Trophoblast cell (in vitro differentiated cells and primary cell): Measurements from ENCODE around the gene THBS3.
"Not testable (repeated sequence)": the region's sequence is repeated elsewhere in the genome, so short reads cannot be mapped to it uniquely, and the experiment has no call there.

Experiments
- DNase-seq, 2 donors: peaks; one replicate each; pipeline ENCODE4 v3.0.0-alpha.2; 2016
- H2AFZ ChIP-seq: 2 replicates; pipeline ENCODE4 v1.6.1; 2013; ENCODE audit warnings: low read length, moderate library complexity, mild to moderate bottlenecking; ENCODE audit not compliant: insufficient read depth, poor library complexity
- H2AK5ac ChIP-seq: 2 replicates; pipeline ENCODE4 v1.6.1; 2013; ENCODE audit warnings: mild to moderate bottlenecking, low read length
- H2BK120ac ChIP-seq: 2 replicates; pipeline ENCODE4 v1.6.1; 2013; ENCODE audit warnings: low read length, mild to moderate bottlenecking, moderate library complexity; ENCODE audit not compliant: insufficient read depth, poor library complexity
- H2BK12ac ChIP-seq: 2 replicates; pipeline ENCODE4 v1.6.1; 2013; ENCODE audit warnings: mild to moderate bottlenecking, low read length, moderate library complexity
- H2BK5ac ChIP-seq: 2 replicates; pipeline ENCODE4 v1.6.1; 2013; ENCODE audit warnings: low read length, low read depth, moderate library complexity, mild to moderate bottlenecking; ENCODE audit not compliant: poor library complexity
- H3K14ac ChIP-seq: 2 replicates; pipeline ENCODE4 v1.6.1; 2013; ENCODE audit warnings: mild to moderate bottlenecking, low read length
- H3K18ac ChIP-seq: 2 replicates; pipeline ENCODE4 v1.6.1; 2013; ENCODE audit warnings: mild to moderate bottlenecking, low read length
- H3K23ac ChIP-seq: 2 replicates; pipeline ENCODE4 v1.6.1; 2013; ENCODE audit warnings: low read length
- H3K27ac ChIP-seq: 2 replicates; pipeline ENCODE4 v1.5.1; 2013; ENCODE audit warnings: low read depth, mild to moderate bottlenecking, inconsistent platforms, low read length, moderate library complexity
- H3K27me3 ChIP-seq: 2 replicates; pipeline ENCODE4 v1.6.1; 2013; ENCODE audit warnings: inconsistent platforms, mild to moderate bottlenecking, low read length, moderate library complexity; ENCODE audit not compliant: insufficient read depth
- H3K36me3 ChIP-seq, 2 experiments: 1 replicate in 1 of 2; 2 replicates in 1 of 2; pipeline ENCODE4 v1.6.1; 2013; ENCODE audit warnings: low read length in 2 of 2, mild to moderate bottlenecking in 2 of 2, moderate library complexity in 1 of 2; ENCODE audit not compliant: insufficient read depth in 2 of 2, control insufficient read depth in 1 of 2
- H3K4ac ChIP-seq: 2 replicates; pipeline ENCODE4 v1.6.1; 2013; ENCODE audit warnings: low read depth, mild to moderate bottlenecking, low read length, moderate library complexity
- H3K4me1 ChIP-seq, 2 experiments: 1 replicate in 1 of 2; 2 replicates in 1 of 2; pipeline ENCODE4 v1.6.1; 2013; ENCODE audit warnings: low read length in 2 of 2, mild to moderate bottlenecking in 2 of 2, moderate library complexity in 1 of 2; ENCODE audit not compliant: insufficient read depth in 2 of 2, control insufficient read depth in 1 of 2
- H3K4me2 ChIP-seq: 2 replicates; pipeline ENCODE4 v1.6.1; 2013; ENCODE audit warnings: inconsistent platforms, mild to moderate bottlenecking, low read length, moderate library complexity
- H3K4me3 ChIP-seq: 2 replicates; pipeline ENCODE4 v1.5.1; 2013; ENCODE audit warnings: mild to moderate bottlenecking, low read depth, low read length, inconsistent platforms
- H3K79me1 ChIP-seq: one replicate; pipeline ENCODE4 v1.6.1; 2013; ENCODE audit warnings: low read length
- H3K79me2 ChIP-seq: 2 replicates; pipeline ENCODE4 v1.6.1; 2013; ENCODE audit warnings: low read length, mild to moderate bottlenecking; ENCODE audit not compliant: control insufficient read depth, insufficient read depth, poor library complexity
- H3K9ac ChIP-seq: 2 replicates; pipeline ENCODE4 v1.6.1; 2013; ENCODE audit warnings: mild to moderate bottlenecking, low read length
- H3K9me3 ChIP-seq: 2 replicates; pipeline ENCODE4 v1.6.1; 2013; ENCODE audit warnings: low read depth, mild to moderate bottlenecking, control low read depth, inconsistent platforms, low read length; ENCODE audit not compliant: insufficient read depth
- H4K12ac ChIP-seq: 2 replicates; pipeline ENCODE4 v1.6.1; 2013; ENCODE audit warnings: low read depth, mild to moderate bottlenecking, low read length, moderate library complexity
- H4K8ac ChIP-seq: 2 replicates; pipeline ENCODE4 v1.6.1; 2013; ENCODE audit warnings: low read depth, mild to moderate bottlenecking, low read length, moderate library complexity
- H4K91ac ChIP-seq: one replicate; pipeline ENCODE4 v1.6.1; 2013; ENCODE audit warnings: low read depth, mild to moderate bottlenecking, low read length, moderate library complexity
- WGBS: extraction: QIAGEN DNeasy Blood & Tissue Kit; methylation state at CpG from one replicate; pipeline ENCODE4 v1.1.7; 2013; ENCODE audit warnings: missing lambda C conversion rate; ENCODE audit not compliant: insufficient read length, insufficient coverage; ENCODE audit errors: extremely low coverage; 5-methylcytosine and 5-hydroxymethylcytosine counted together

THBS3 gene

DNA sequence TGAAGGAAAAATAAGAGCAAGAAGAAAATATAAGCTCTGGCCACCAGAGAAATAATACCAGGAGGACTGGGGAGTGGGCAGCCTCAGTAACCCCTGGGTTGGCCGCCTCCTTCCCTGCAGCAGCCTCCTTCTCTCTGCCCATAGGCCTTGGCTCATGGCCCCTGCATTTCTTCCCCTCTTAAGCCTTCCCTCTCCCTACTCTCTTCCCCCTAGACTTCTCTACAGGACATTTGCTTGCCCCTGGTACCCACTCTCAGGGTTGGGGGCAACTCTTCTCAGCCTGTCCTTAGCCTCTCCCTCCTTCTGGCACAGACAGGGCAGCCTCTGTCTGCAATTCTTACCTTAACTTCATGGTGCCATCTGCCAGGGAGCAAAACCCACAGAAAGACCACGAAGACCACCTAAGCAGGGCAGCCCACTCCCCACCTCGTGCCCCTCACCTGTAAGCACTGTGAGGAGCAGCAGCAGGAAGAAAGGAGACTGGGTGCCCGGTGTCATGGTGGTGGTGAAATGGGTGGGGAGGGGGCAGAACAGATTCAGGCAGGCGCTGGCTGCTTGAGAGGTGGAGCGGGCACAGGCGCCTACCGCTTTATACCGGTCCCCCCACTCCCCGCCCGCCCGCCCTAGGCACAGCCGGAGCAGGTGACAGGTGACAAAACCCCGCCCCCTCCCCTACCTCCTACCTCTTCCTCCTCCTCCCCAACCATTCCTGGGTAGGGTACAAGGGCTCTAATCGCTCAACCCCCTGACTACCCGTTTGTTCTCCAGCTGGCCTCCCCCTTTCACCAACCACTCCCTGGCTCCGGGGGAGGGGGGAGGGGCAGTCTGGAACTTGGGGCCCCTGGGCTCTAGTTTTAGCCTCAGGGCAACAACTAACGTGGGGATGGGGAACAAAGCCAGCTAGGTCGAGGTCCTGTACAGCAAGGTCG lies 15.1 kb downstream of the THBS3 start:
- Histone ChIP-seq H2BK5ac (peak overlapping the region; percentile 9), H4K12ac (peak overlapping the region; percentile 79), H3K23ac (peak overlapping the region; percentile 17), H3K79me1 (peaks cover 13% of the 10 kb centered on the region), H3K9ac (no peak overlapping the region), H3K27ac (no peak overlapping the region), H2AK5ac (peak overlapping the region; percentile 58), H2BK12ac (peak overlapping the region; percentile 60), H3K4ac (peak overlapping the region; percentile 61), H3K14ac (peak overlapping the region; percentile 75), H3K9me3 (peaks cover 2% of the 10 kb centered on the region), H3K4me1 (peaks cover 7 to 15% of the 10 kb centered on the region in 2 experiments), H3K18ac (peak overlapping the region; percentile 85), H3K27me3 (no peaks in the 10 kb centered on the region), H3K4me3 (no peak overlapping the region), H4K8ac (peak overlapping the region; percentile 89), H2AFZ (peak overlapping the region; percentile 82), H3K4me2 (peak overlapping the region; percentile 99), H3K36me3 (peaks cover 10 to 13% of the 10 kb centered on the region in 2 experiments), H4K91ac (peak overlapping the region; percentile 86), H2BK120ac (peak overlapping the region; percentile 67), H3K79me2 (peaks cover 2% of the 10 kb centered on the region)
- no peak for DNase-seq
- no CpG with 5 or more reads among the region's 20 CpGs for WGBS

DNA sequence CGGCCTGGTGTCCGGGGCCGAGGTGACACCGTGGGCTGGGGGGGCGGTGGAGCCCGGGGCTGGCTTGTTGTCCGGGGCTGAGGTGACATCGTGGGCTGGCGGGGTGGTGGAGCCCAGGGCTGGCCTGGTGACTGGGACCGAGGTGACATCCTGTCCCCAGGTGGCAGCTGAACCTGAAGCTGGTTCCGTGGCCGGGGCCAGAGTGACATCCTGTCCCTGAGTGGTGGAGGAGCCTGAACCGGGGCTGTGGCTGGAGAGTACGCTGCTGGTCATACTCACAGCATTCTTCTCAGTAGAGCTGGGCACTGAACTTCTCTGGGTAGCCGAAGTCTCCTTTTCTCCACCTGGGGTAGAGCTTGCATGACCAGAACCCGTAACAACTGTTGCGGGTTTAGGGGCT lies 15.8 kb downstream of the THBS3 start:
- H4K8ac ChIP-seq: no peak overlapping the region

DNA sequence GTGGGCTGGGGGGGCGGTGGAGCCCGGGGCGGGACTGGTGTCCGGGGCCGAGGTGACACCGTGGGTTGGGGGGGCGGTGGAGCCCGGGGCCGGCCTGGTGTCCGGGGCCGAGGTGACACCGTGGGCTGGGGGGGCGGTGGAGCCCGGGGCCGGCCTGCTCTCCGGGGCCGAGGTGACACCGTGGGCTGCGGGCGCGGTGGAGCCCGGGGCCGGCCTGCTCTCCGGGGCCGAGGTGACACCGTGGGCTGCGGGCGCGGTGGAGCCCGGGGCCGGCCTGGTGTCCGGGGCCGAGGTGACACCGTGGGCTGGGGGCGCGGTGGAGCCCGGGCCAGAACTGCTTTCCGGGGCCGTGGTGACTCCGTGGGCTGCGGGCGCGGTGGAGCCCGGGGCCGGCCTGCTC lies 17.8 kb downstream of the THBS3 start:
- H2BK12ac ChIP-seq, H3K27ac ChIP-seq, H3K4ac ChIP-seq, H3K14ac ChIP-seq, H3K9me3 ChIP-seq, H2AK5ac ChIP-seq, H3K18ac ChIP-seq, H4K91ac ChIP-seq, H2BK5ac ChIP-seq, H3K9ac ChIP-seq, DNase-seq, H3K23ac ChIP-seq, H3K79me2 ChIP-seq, H3K36me3 ChIP-seq, H3K4me3 ChIP-seq, H3K27me3 ChIP-seq, H2AFZ ChIP-seq, H2BK120ac ChIP-seq, H4K12ac ChIP-seq, H3K4me2 ChIP-seq, H4K8ac ChIP-seq: not testable (repeated sequence)
- Histone ChIP-seq H3K79me1 (peaks cover 11% of the 10 kb centered on the region), H3K4me1 (peaks cover 7 to 14% of the 10 kb centered on the region in 2 experiments)
- no CpG with 5 or more reads among the region's 45 CpGs for WGBS

More for the DNA sequence above, 15.8 kb downstream of the THBS3 start:
- Histone ChIP-seq H4K12ac (no peak overlapping the region), H3K4me2 (no peak overlapping the region), H2BK12ac (peak overlapping the region; percentile 8), H2AFZ (no peak overlapping the region), H2BK120ac (no peak overlapping the region), H3K23ac (no peak overlapping the region), H3K9ac (no peak overlapping the region), H3K27ac (no peak overlapping the region), H2BK5ac (no peak overlapping the region), H3K79me2 (peaks cover 2% of the 10 kb centered on the region), H3K36me3 (peaks cover 3 to 6% of the 10 kb centered on the region in 2 experiments), H3K18ac (no peak overlapping the region), H4K91ac (no peak overlapping the region), H3K27me3 (no peaks in the 10 kb centered on the region), H2AK5ac (peak overlapping the region; percentile 49), H3K79me1 (peaks cover 13% of the 10 kb centered on the region), H3K4me1 (peaks cover 7 to 15% of the 10 kb centered on the region in 2 experiments), H3K9me3 (peaks cover 2% of the 10 kb centered on the region), H3K4ac (no peak overlapping the region), H3K14ac (no peak overlapping the region), H3K4me3 (no peak overlapping the region)
- no peak for DNase-seq
- no CpG with 5 or more reads among the region's 17 CpGs for WGBS

DNA sequence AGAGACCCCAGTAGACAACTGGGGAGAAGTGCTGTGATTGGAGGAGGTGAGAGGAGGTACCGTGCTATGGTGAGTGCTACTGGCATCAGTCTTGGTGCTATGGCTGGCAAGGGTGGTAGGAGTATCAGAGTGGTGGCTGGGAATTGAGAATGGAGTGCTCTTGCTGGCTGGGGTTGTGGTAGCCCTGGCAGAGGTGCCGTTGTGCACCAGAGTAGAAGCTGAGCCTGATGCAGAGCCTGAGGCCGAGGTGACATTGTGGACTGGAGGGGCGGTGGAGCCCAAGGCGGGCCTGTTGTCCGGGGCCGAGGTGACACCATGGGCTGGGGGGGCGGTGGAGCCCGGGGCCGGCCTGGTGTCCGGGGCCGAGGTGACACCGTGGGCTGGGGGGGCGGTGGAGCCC lies 19.4 kb downstream of the THBS3 start:
- Histone ChIP-seq H3K4me3 (no peak overlapping the region), H2BK5ac (no peak overlapping the region), H4K91ac (no peak overlapping the region), H2BK120ac (no peak overlapping the region), H4K12ac (no peak overlapping the region), H2AFZ (no peak overlapping the region), H3K9me3 (peaks cover 2% of the 10 kb centered on the region), H3K18ac (no peak overlapping the region), H3K27ac (no peak overlapping the region), H3K4me1 (peaks cover 3 to 8% of the 10 kb centered on the region in 2 experiments), H3K9ac (no peak overlapping the region), H3K23ac (no peak overlapping the region), H4K8ac (no peak overlapping the region), H3K79me2 (peaks cover under 1% of the 10 kb centered on the region), H2AK5ac (no peak overlapping the region), H3K4me2 (no peak overlapping the region), H3K36me3 (no peaks in the 10 kb centered on the region), H3K4ac (no peak overlapping the region), H3K79me1 (peaks cover 4% of the 10 kb centered on the region), H3K27me3 (no peaks in the 10 kb centered on the region), H2BK12ac (no peak overlapping the region), H3K14ac (no peak overlapping the region)
- no CpG with 5 or more reads among the region's 14 CpGs for WGBS
- DNase-seq: no peak
